K562 treated with DMSO at 1 percent for 12 hours (cell line): ENCODE results near the gene TBRG4. TPM values are rescaled to one million over a fixed set of nuclear protein-coding genes. Genes with fewer than 3 reads are reported as not detected.

Source experiments
- total RNA-seq: library from RNA; unstranded; fragments of 300-600 nt; gene quantifications from 2 replicates; pipeline ENCODE4 v1.2.3, GENCODE V29; 2022; ENCODE audit not compliant: insufficient read depth

Gene TBRG4
- total RNA-seq: 85.2 and 93.4 TPM in 2 replicates

DNA sequence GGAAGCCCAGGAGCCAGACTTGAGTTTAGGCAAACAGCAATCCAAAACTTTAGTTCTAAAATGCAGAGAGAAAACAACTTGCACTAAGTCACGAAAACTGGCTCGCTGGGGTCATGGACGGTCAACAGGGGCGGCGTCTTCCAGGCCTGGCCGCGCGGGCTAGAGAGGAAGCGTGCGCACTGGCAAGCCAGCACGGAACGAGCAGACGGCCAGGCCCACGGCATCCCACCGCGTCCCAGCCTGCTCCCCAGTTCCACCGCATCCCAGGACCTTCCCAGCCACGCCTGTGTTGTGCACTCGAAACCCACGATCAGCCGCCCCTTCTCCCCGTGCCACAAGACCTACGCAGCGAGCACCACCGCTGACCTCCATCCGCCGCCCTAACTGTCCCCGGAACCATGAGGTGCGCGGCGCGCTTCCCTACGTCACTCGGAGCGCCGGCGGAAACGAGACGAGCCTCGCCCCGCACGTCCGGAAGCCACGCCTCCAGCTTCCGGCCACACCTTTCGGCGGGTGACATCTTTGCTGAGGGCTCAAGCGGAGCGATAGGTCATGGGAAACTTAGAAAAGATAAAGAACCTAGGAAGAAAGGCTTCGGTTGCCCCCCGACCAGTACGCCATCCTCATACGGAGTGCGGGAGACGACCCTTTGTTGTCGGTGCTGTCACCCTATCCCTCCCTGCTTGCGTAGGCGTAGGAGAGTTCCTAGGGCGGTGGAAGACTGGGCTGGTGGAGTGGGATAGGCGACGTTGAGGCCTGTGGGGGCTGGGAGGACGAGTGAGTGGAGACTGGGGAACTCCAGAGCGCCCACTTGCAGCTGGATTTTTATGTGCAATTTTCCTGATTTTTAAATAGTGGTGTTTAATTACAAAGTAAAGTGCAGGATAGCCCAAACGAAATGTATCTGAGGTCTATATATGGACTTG lies at the start of gene TBRG4:
Gene TBRG4 (minus strand): TSS at position 400 of the 926 bp plus-strand sequence. CDS start 2,460 bp downstream, outside the sequence.

DNA sequence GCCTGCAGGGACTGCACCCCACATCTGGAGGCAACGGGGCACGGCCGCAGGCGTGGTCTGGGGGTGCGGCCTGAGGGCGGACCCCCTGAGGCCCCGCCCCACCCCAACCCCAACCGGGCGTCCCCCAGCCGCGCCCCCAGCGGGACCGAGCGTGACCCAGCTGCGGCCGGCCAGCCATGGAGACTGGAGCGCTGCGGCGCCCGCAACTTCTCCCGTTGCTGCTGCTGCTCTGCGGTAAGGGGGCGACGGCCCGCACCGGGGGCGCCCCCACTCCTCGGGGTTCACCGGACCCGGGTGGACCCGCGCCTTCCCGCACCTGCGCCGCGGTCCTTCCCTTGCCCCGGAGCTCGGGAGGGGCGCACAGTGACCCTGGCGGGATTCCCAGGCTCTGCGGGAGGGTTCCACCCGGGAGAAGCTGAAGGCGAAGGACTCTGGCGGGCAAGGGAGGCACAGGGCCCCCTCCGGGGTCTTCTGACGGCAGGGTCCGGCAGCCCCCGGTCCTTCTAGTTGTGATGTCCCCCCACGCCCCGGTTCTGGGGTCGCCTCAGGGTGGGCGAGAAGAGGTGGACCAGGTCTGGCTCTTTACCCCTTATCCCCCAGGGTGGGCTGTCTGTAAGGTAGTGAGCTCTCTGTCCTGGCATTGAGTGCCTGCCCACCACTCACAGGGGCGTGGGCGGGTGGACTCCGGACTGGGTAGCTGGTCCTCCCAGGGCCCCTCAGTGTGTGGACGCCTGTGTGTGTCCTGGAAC lies 46.3 kb upstream of the TBRG4 start, which contains the start of gene RAMP3:
Gene RAMP3 (plus strand): TSS at position 139 of the 749 bp plus-strand sequence. CDS start 38 bp downstream, at position 177.

DNA sequence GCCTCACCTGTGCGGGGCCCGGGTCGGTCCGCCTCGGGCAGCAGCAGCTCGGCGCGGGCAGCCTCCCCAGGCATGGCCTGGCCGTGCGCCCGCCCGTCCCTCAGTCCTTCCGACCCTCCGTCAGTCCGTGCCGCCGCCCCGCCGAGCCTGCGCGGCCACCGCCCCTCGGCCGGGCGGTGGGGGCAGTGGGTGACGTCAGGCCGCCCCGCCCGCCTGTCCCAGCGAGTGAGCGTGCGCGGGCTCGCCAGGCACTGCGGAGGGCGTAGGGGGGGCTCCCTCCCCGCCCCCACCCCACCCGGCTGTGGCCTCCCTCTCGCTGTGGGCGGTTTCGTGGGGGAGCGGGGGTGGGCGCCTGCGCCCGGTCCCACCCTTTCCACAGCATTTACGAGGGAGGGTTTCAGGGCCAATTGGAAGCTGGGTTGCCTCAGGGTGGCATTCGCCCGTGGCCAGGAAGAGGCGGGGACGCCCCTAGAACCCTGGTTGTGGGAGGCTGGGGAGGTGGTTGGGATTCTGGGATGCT lies 22.6 kb downstream of the TBRG4 start, which contains the start of gene NACAD:
Gene NACAD (minus strand): TSS at position 149 of the 520 bp plus-strand sequence. CDS start 75 bp downstream, at position 74.

Other genes with a start within 250 kb of the TBRG4 start
- 3.5 and 12.6 TPM in 2 replicates for gene PURB, start 226.2 kb downstream of the TBRG4 start, total RNA-seq
- not detected in 2 replicates for gene MYO1G, start 132.7 kb downstream of the TBRG4 start, total RNA-seq
- 33.8 and 41.7 TPM in 2 replicates for gene CCM2, start 111.5 kb downstream of the TBRG4 start, total RNA-seq
- not detected in 2 replicates for gene NACAD, start 22.7 kb downstream of the TBRG4 start, total RNA-seq
- gene RAMP3, start 46.1 kb upstream of the TBRG4 start, total RNA-seq: not detected in 2 replicates